Endothelial cell of umbilical vein (primary cell): ENCODE measurements around the gene SLC46A2. TPM values are rescaled to one million over a fixed set of nuclear protein-coding genes. Genes with fewer than 3 reads are reported as not detected.

Experiments used
- BruUV-seq: library from RNA; stranded (reverse); fragments of 400-500 nt; replicated peaks from 2 replicates; lab custom pipeline; 2021; lab: Mats Ljungman, UMichigan
- CTCF ChIA-PET: fragments of 300-600, 350-600 bp; sonication (Branson Sonifier 250); formaldehyde crosslinking; loops from one replicate; lab custom pipeline; 2021; ENCODE audit warnings: antibody characterized with exemption, inconsistent platforms; lab: Charles Lee
- POLR2A ChIA-PET: fragments of 300-600, 350-600 bp; sonication (Branson Sonifier 250); formaldehyde crosslinking; loops from one replicate; lab custom pipeline; 2021; ENCODE audit warnings: antibody characterized with exemption, inconsistent platforms; lab: Charles Lee
- DNase-seq: peaks from one replicate; pipeline ENCODE4 v3.0.0-alpha.2; 2011; ENCODE audit warnings: low read depth, low spot score
- FAIRE-seq: peaks from 2 replicates; lab custom pipeline; 2011; peaks lifted over from hg19 to GRCh38; lab: Jason Lieb, UNC
- H2AFZ ChIP-seq: 2 replicates; pipeline ENCODE4 v1.6.0; 2012; ENCODE audit warnings: low read depth, low read length, control low read depth, inconsistent platforms
- H3K27ac ChIP-seq: 2 replicates; pipeline ENCODE4 v1.5.1; 2011; ENCODE audit warnings: low read depth, mild to moderate bottlenecking, control low read depth, low read length, moderate library complexity; ENCODE audit not compliant: insufficient read depth
- H3K27me3 ChIP-seq, 2 experiments: 2 replicates each; pipeline versions ENCODE4 v1.6.0 to v1.6.1; 2011; ENCODE audit warnings: low read length in 2 of 2, mixed read lengths in 1 of 2; ENCODE audit not compliant: control insufficient read depth in 2 of 2, insufficient read depth in 2 of 2
- H3K36me3 ChIP-seq, 2 experiments: 2 replicates in 1 of 2; 3 replicates in 1 of 2; pipeline ENCODE4 v1.5.1; 2011; ENCODE audit warnings: low read length in 2 of 2, mild to moderate bottlenecking in 1 of 2, moderate library complexity in 1 of 2; ENCODE audit not compliant: control insufficient read depth in 2 of 2, insufficient read depth in 2 of 2; ENCODE audit errors: extremely low read depth in 1 of 2
- H3K4me1 ChIP-seq: 3 replicates; pipeline ENCODE4 v1.5.1; 2011; ENCODE audit warnings: mild to moderate bottlenecking, low read length; ENCODE audit not compliant: control insufficient read depth, insufficient read depth; ENCODE audit errors: extremely low read depth
- H3K4me2 ChIP-seq: 2 replicates; pipeline ENCODE4 v1.6.1; 2011; ENCODE audit warnings: low read length, control low read depth, mixed read lengths; ENCODE audit not compliant: insufficient read depth
- H3K4me3 ChIP-seq, 3 experiments: fragments of 200-600 bp in 1 of 3; sonication (generic), shearing (Covaris generic) in 1 of 3; replicated peaks in 1 of 3; 2 replicates each; pipeline ENCODE4 v1.5.1; 2011 to 2016; ENCODE audit warnings: control low read depth in 3 of 3, low read length in 3 of 3, mild to moderate bottlenecking in 2 of 3, inconsistent platforms in 1 of 3, low read depth in 1 of 3, moderate library complexity in 1 of 3; ENCODE audit not compliant: insufficient read depth in 1 of 3
- H3K79me2 ChIP-seq: 2 replicates; pipeline ENCODE4 v1.6.0; 2012; ENCODE audit warnings: low read length, inconsistent platforms; ENCODE audit not compliant: control insufficient read depth, insufficient read depth
- H3K9ac ChIP-seq: replicated peaks from 2 replicates; pipeline ENCODE3; 2011; ENCODE audit warnings: low read length, control low read depth; ENCODE audit not compliant: insufficient read depth; ENCODE audit errors: extremely low read depth
- H3K9me1 ChIP-seq: replicated peaks from 3 replicates; pipeline ENCODE4 v1.6.0; 2011; ENCODE audit warnings: mild to moderate bottlenecking, low read length; ENCODE audit not compliant: control insufficient read depth, insufficient read depth; ENCODE audit errors: extremely low read depth
- H3K9me3 ChIP-seq: replicated peaks from 2 replicates; pipeline ENCODE4 v1.5.1; 2012; ENCODE audit warnings: low read length, inconsistent platforms; ENCODE audit not compliant: control insufficient read depth, insufficient read depth
- H4K20me1 ChIP-seq: replicated peaks from 2 replicates; pipeline ENCODE3; 2011; ENCODE audit warnings: mild to moderate bottlenecking, low read length; ENCODE audit not compliant: control insufficient read depth, insufficient read depth; ENCODE audit errors: extremely low read depth
- CTCF ChIP-seq, 2 donors: IDR thresholded peaks; 1 replicate in 1 of 2; 2 replicates in 1 of 2; pipeline ENCODE4 v1.5.1; 2011; ENCODE audit warnings: low read length in 2 of 2, mild to moderate bottlenecking in 2 of 2, moderate library complexity in 2 of 2, control low read depth in 1 of 2, inconsistent platforms in 1 of 2, low read depth in 1 of 2; ENCODE audit not compliant: insufficient read depth in 1 of 2; ENCODE audit errors: extremely low read depth in 1 of 2
- EZH2 ChIP-seq: IDR thresholded peaks from 2 replicates; pipeline ENCODE4 v1.6.1; 2012; ENCODE audit warnings: borderline replicate concordance, low read depth, mild to moderate bottlenecking, moderate library complexity, low read length, inconsistent platforms; ENCODE audit not compliant: severe bottlenecking
- FOS ChIP-seq: IDR thresholded peaks from 2 replicates; pipeline ENCODE4 v1.6.1; 2011; ENCODE audit warnings: mild to moderate bottlenecking, low read length, moderate library complexity, borderline replicate concordance; ENCODE audit not compliant: insufficient read depth
- GATA2 ChIP-seq: IDR thresholded peaks from 2 replicates; pipeline ENCODE4 v1.7.0; 2011; ENCODE audit warnings: low read depth, mild to moderate bottlenecking, moderate library complexity, mixed read lengths, low read length; ENCODE audit not compliant: insufficient read length, insufficient read depth
- JUN ChIP-seq: IDR thresholded peaks from 2 replicates; pipeline ENCODE4 v1.6.1; 2011; ENCODE audit warnings: borderline replicate concordance, low read depth; ENCODE audit not compliant: insufficient read length, insufficient read depth
- MAX ChIP-seq: IDR thresholded peaks from 2 replicates; pipeline ENCODE4 v1.6.1; 2011; ENCODE audit not compliant: insufficient read depth, insufficient read length
- MYC ChIP-seq: IDR thresholded peaks from one replicate; pipeline ENCODE4 v1.6.1; 2011; ENCODE audit warnings: mild to moderate bottlenecking, low read depth, low read length
- POLR2A ChIP-seq: IDR thresholded peaks from 2 replicates; pipeline ENCODE4 v1.6.1; 2012; ENCODE audit warnings: low read depth, mild to moderate bottlenecking, control low read depth, low read length
- POLR2AphosphoS5 ChIP-seq: IDR thresholded peaks from 2 replicates; pipeline ENCODE4 v1.6.1; 2012; ENCODE audit warnings: low read depth, mild to moderate bottlenecking, control low read depth, low read length, moderate library complexity; ENCODE audit not compliant: insufficient read depth
- dilution Hi-C: fragments of 300-500 bp; cut with MboI; formaldehyde crosslinking; loops from one replicate; pipeline ENCODE4 v1.15.0; 2019; ENCODE audit warnings: low sequenced_read_pairs; ENCODE audit not compliant: extremely low pct_ligation_motif_present
- intact Hi-C: fragments of 100-400 bp; cut with micrococcal nuclease; formaldehyde crosslinking; loops from one replicate; pipeline ENCODE4 v1.10.0; 2022
- polyA plus RNA-seq, 4 experiments: library from polyadenylated mRNA; depleted of rRNA in 3 of 4; stranded (reverse) in 3 of 4; unstranded in 1 of 4; fragments of >200 nt; gene quantifications; 2 replicates each; pipeline versions ENCODE4 v1.2.1 to v1.2.3, GENCODE V29; 2011 to 2012; ENCODE audit warnings: missing spikeins in 1 of 4
- total RNA-seq: library from RNA; stranded (reverse); gene quantifications from 2 replicates; pipeline ENCODE4 v1.2.3, GENCODE V29; 2021

The SLC46A2 gene
- total and polyA plus RNA-seq, 2 donors (not counting 3 experiments of a cell fraction or from before 2014, with no cell fraction given) = not detected

- Histone ChIP-seq H3K79me2 (no peaks in the 10 kb centered on the region), H3K9ac (no peak overlapping the region), H3K4me1 (peaks cover 5% of the 10 kb centered on the region), H3K36me3 (no peaks in the 10 kb centered on the region), H3K9me1 (no peaks in the 10 kb centered on the region), H3K27ac (no peak overlapping the region), H3K4me3 (no peak overlapping the region), H3K4me2 (no peak overlapping the region), H4K20me1 (no peaks in the 10 kb centered on the region), H2AFZ (no peak overlapping the region), H3K9me3 (no peaks in the 10 kb centered on the region), H3K27me3 (no peaks in the 10 kb centered on the region)
- intact Hi-C loops (no loop called here), dilution Hi-C loops (no loop called here)
- no peak for TF ChIP-seq JUN
- TF ChIP-seq FOS = no peak
- TF ChIP-seq POLR2A = no peak
- TF ChIP-seq CTCF (IDR thresholded peaks at IDR 0.05; ENCODE audit: extremely low read depth in 1 of 2, insufficient read depth in 1 of 2, low read depth in 1 of 2, low read length in 2 of 2) = no peak
- no peak for TF ChIP-seq MAX
- no peak for TF ChIP-seq MYC
- no peak for TF ChIP-seq GATA2
- TF ChIP-seq POLR2AphosphoS5 = no peak
- no peak for TF ChIP-seq EZH2
- no peak for FAIRE-seq
- no peak for DNase-seq
- POLR2A ChIA-PET = no interaction called here
- CTCF ChIA-PET = interaction anchor here (1.0 kb wide), 1 partner anchor 49 kb away, joined by 3 read pairs; no protein-coding TSS in a partner anchor
- no TSS peak for BruUV-seq
Observed at GRCh38 chr9:112853882-112854585, 36.6 kb downstream of the SLC46A2 start.
